Adrenal gland (tissue), 12 donors: Measurements from ENCODE around the gene ZNF81. TPM values are rescaled to one million over a fixed set of nuclear protein-coding genes. Genes with fewer than 3 reads are reported as not detected.
"Not testable (repeated sequence)": the region's sequence is repeated elsewhere in the genome, so short reads cannot be mapped to it uniquely, and the experiment has no call there.

Experiments used
- DNase-seq, 7 donors: peaks; one replicate each; pipeline ENCODE4 v3.0.0-alpha.2; 2019 to 2020
- H3K27ac ChIP-seq, 5 donors: fragments of 200-600 bp; sonication (generic) in 4 of 5; 1 replicate in 3 of 5; 2 replicates in 2 of 5; pipeline versions ENCODE4 v1.5.1 to v1.8.0; 2016 to 2020; ENCODE audit warnings: mild to moderate bottlenecking in 1 of 5
- H3K27me3 ChIP-seq: fragments of 200-600 bp; 2 replicates; pipeline ENCODE4 v1.8.0; 2021
- H3K36me3 ChIP-seq, 2 donors: fragments of 200-600 bp; replicated peaks in 1 of 2; 1 replicate in 1 of 2; 2 replicates in 1 of 2; pipeline versions ENCODE4 v1.5.1 to v1.8.0; 2018 to 2022
- H3K4me1 ChIP-seq, 2 donors: fragments of 200-600 bp; replicated peaks in 1 of 2; 1 replicate in 1 of 2; 2 replicates in 1 of 2; pipeline versions ENCODE4 v1.5.1 to v1.8.0; 2018 to 2021
- H3K4me3 ChIP-seq, 4 donors: fragments of 200-600 bp; sonication (generic) in 3 of 4; one replicate each; pipeline ENCODE4 v1.5.1; 2016 to 2018
- H3K9me3 ChIP-seq, 3 donors: fragments of 200-600 bp; sonication (generic) in 1 of 3; replicated peaks in 1 of 3; 1 replicate in 2 of 3; 2 replicates in 1 of 3; pipeline versions ENCODE4 v1.5.1 to v1.8.0; 2016 to 2021
- CTCF ChIP-seq, 6 experiments: fragments of 450-650 bp in 4 of 6; fragments of 200-600 bp in 2 of 6; sonication (generic) in 1 of 6; IDR thresholded peaks; 1 replicate in 5 of 6; 2 replicates in 1 of 6; pipeline versions ENCODE4 v1.5.1 to v1.8.0; 2016 to 2021; ENCODE audit warnings: antibody characterized with exemption in 6 of 6, mild to moderate bottlenecking in 2 of 6, moderate library complexity in 1 of 6
- POLR2A ChIP-seq, 2 donors: fragments of 450-650 bp; IDR thresholded peaks; one replicate each; pipeline ENCODE4 v1.6.1; 2017; ENCODE audit warnings: antibody characterized with exemption in 2 of 2, mild to moderate bottlenecking in 2 of 2, moderate library complexity in 1 of 2
- WGBS, 4 donors: extraction: QIAGEN DNeasy Blood & Tissue Kit in 2 of 4; methylation state at CpG; one replicate each; pipeline versions ENCODE4 v1.1.5 to v1.1.7; 2013 to 2017; 5-methylcytosine and 5-hydroxymethylcytosine counted together
- intact Hi-C, 2 donors: fragments of 100-400 bp; cut with DNase I; formaldehyde crosslinking; loops; one replicate each; pipeline versions ENCODE4 v1.14.1 to v1.15.0; 2022 to 2023
- polyA plus RNA-seq, 3 donors: library from polyadenylated mRNA; stranded (reverse); fragments of 200-250 nt in 2 of 3; fragments of 350-450 nt in 1 of 3; fragmentation: Illumina TruSeq in 1 of 3; extraction: RNeasy Lipid Tissue Mini Kit (QIAGEN cat#74804) in 1 of 3; gene quantifications; one replicate each; pipeline ENCODE4 v1.2.3, GENCODE V29; 2013 to 2014
- total RNA-seq, 9 donors: library from RNA; depleted of rRNA in 4 of 9; stranded (reverse); fragments of >200 nt in 4 of 9; fragments of 120-200 nt in 1 of 9; fragmentation: NEBNext Ultra II Directional in 1 of 9; extraction: Animal tissue kit (Norgen Biotek cat#: 25700) in 1 of 9; gene quantifications; one replicate each; pipeline versions ENCODE4 v1.1.0 to v1.2.4, GENCODE V29; 2013 to 2023
- donor health status: healthy with polysubstance abuse.
- donor health status: Bipolar disorder and iron deficiency.
- donor health status: DM: yes; HTN: yes; CAD: no.
- donor health status: DM: no; HTN: no; CAD: no.
- donor health status: DM: no; HTN: no; CAD: no.
- donor health status: DM: yes; HTN: yes; CAD: no.

ZNF81 gene
- total and polyA plus RNA-seq, 12 donors = 0.74 to 13.2 (median 6.4) TPM

- Histone ChIP-seq H3K27me3 (no peaks in the 10 kb centered on the region), H3K36me3 (peaks cover 0 to 8% of the 10 kb centered on the region in 2 donors), H3K27ac (no peak overlapping the region), H3K4me3 (no peak overlapping the region), H3K9me3 (no peaks in the 10 kb centered on the region), H3K4me1 (no peaks in the 10 kb centered on the region)
- TF ChIP-seq CTCF (IDR thresholded peaks at IDR 0.05) = no peak
- TF ChIP-seq POLR2A (IDR thresholded peaks at IDR 0.05) = no peak
- no peak for DNase-seq
- 53 to 79% (median 74%) methylated on average over 2 of the region's 2 CpGs for WGBS, 4 donors
- intact Hi-C loops = no loop called here
Measured at GRCh38 chrX:47849778-47850177, 13.1 kb downstream of the ZNF81 start.

DNA sequence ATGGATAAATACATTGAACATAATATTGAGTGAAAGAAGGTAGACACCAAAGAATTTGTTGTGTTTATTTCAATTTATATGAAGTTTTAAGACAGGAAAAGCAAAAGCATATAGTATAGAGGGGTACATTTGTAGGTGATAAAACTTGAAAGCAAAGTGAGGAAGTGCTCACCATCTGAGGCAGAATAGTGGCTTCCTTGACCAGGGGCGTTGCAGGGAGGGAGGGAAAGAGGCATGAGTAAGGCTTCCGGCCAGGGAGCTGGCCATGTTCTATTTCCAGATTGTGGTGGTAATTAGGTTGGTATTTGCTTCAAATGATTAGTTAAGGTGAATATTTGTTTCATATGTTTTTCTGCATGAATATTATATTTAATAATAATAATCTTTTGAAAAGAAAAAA is 13.7 kb downstream of the ZNF81 start:
- no CpG with 5 or more reads among the region's 2 CpGs for WGBS, 4 donors
- intact Hi-C loops = not testable (repeated sequence)

GRCh38 chrX:47850901-47851300 is 14.2 kb downstream of the ZNF81 start:
- 61 to 80% (median 72%) methylated on average over 1 of the region's 1 CpG for whole genome bisulfite sequencing, 4 donors
- DNase-seq = no peak
- peaks cover 0 to 8% of the 10 kb centered on the region in 2 donors for H3K36me3 ChIP-seq
- no peak overlapping the region for H3K27ac ChIP-seq
- intact Hi-C loops = no loop called here
- no peaks in the 10 kb centered on the region for H3K4me1 ChIP-seq
- H3K27me3 ChIP-seq = no peaks in the 10 kb centered on the region
- H3K9me3 ChIP-seq = no peaks in the 10 kb centered on the region
- no peak overlapping the region for H3K4me3 ChIP-seq
- TF ChIP-seq CTCF (IDR thresholded peaks at IDR 0.05) (no peak), POLR2A (IDR thresholded peaks at IDR 0.05) (no peak)

More for the DNA sequence above, 13.7 kb downstream of the ZNF81 start:
- H3K9me3 ChIP-seq, H3K27me3 ChIP-seq, H3K4me1 ChIP-seq, DNase-seq, H3K36me3 ChIP-seq, H3K27ac ChIP-seq, H3K4me3 ChIP-seq: not testable (repeated sequence)

- WGBS, 4 donors = 44 to 69% (median 50%) methylated on average over 10 of the region's 10 CpGs
- TF ChIP-seq CTCF (IDR thresholded peaks at IDR 0.05) (peak in 5 of 6 experiments; percentile 50 to 70 (median 57)), POLR2A (IDR thresholded peaks at IDR 0.05) (no peak)
- Histone ChIP-seq H3K36me3 (no peaks in the 10 kb centered on the region), H3K9me3 (no peaks in the 10 kb centered on the region), H3K4me3 (no peak overlapping the region), H3K4me1 (peaks cover 0 to 3% of the 10 kb centered on the region in 2 donors), H3K27me3 (no peaks in the 10 kb centered on the region), H3K27ac (no peak overlapping the region)
- DNase-seq = peak; percentile 33 to 76 (median 48)
- intact Hi-C loops = no loop called here
Measured at GRCh38 chrX:47854474-47854873, 17.8 kb downstream of the ZNF81 start.

- H3K4me3 ChIP-seq = no peak overlapping the region
- TF ChIP-seq CTCF (IDR thresholded peaks at IDR 0.05) (no peak), POLR2A (IDR thresholded peaks at IDR 0.05) (no peak)
- intact Hi-C loops = no loop called here
- H3K36me3 ChIP-seq = no peaks in the 10 kb centered on the region
- no peaks in the 10 kb centered on the region for H3K27me3 ChIP-seq
- no peak overlapping the region for H3K27ac ChIP-seq
- 48 to 65% (median 52%) methylated on average over 4 of the region's 4 CpGs for WGBS, 4 donors
- peaks cover 0 to 3% of the 10 kb centered on the region in 2 donors for H3K4me1 ChIP-seq
- DNase-seq = no peak
- H3K9me3 ChIP-seq = no peaks in the 10 kb centered on the region
Measured at GRCh38 chrX:47859686-47860085, 23.0 kb downstream of the ZNF81 start.
